Astrocyte (in vitro differentiated cells and primary cell): ENCODE data around the gene CRYBA4. TPM values are rescaled to one million over a fixed set of nuclear protein-coding genes. Genes with fewer than 3 reads are reported as not detected.

ENCODE experiments used
- DNase-seq: peaks from one replicate; pipeline ENCODE4 v3.0.0-alpha.2; 2010; ENCODE audit warnings: low read depth
- FAIRE-seq: peaks from 2 replicates; lab custom pipeline; 2011; peaks lifted over from hg19 to GRCh38; lab: Jason Lieb, UNC
- H2AFZ ChIP-seq: 2 replicates; pipeline ENCODE4 v1.6.0; 2012; ENCODE audit warnings: low read depth, low read length, inconsistent platforms
- H3K27ac ChIP-seq: 2 replicates; pipeline ENCODE4 v1.5.1; 2011; ENCODE audit warnings: low read depth, low read length, inconsistent platforms
- H3K27me3 ChIP-seq: 2 replicates; pipeline ENCODE4 v1.6.0; 2011; ENCODE audit warnings: low read length, inconsistent platforms; ENCODE audit not compliant: insufficient read depth
- H3K36me3 ChIP-seq: 2 replicates; pipeline ENCODE4 v1.5.1; 2011; ENCODE audit warnings: low read length, inconsistent platforms; ENCODE audit not compliant: insufficient read depth
- H3K4me1 ChIP-seq: 2 replicates; pipeline ENCODE4 v1.5.1; 2011; ENCODE audit warnings: low read length, inconsistent platforms; ENCODE audit not compliant: insufficient read depth
- H3K4me2 ChIP-seq: 2 replicates; pipeline ENCODE4 v1.6.0; 2012; ENCODE audit warnings: low read length, inconsistent platforms
- H3K4me3 ChIP-seq: 2 replicates; pipeline ENCODE4 v1.5.1; 2011; ENCODE audit warnings: low read depth, mild to moderate bottlenecking, low read length, inconsistent platforms; ENCODE audit not compliant: insufficient read depth
- H3K79me2 ChIP-seq: 2 replicates; pipeline ENCODE4 v1.6.0; 2012; ENCODE audit warnings: mild to moderate bottlenecking, low read length, inconsistent platforms; ENCODE audit not compliant: insufficient read depth
- H3K9ac ChIP-seq: 2 replicates; pipeline ENCODE4 v1.6.0; 2012; ENCODE audit warnings: mild to moderate bottlenecking, low read length, inconsistent platforms
- H3K9me3 ChIP-seq: 2 replicates; pipeline ENCODE4 v1.5.1; 2012; ENCODE audit warnings: low read depth, mild to moderate bottlenecking, low read length, inconsistent platforms; ENCODE audit not compliant: insufficient read depth
- H4K20me1 ChIP-seq: 2 replicates; pipeline ENCODE4 v1.6.0; 2012; ENCODE audit warnings: low read length, inconsistent platforms; ENCODE audit not compliant: insufficient read depth
- H3K27ac Mint-ChIP-seq: one replicate; pipeline ENCODE4 v1.8.0; 2021; ENCODE audit warnings: mild to moderate bottlenecking, mixed read lengths; ENCODE audit not compliant: unreplicated experiment
- H3K27me3 Mint-ChIP-seq: one replicate; pipeline ENCODE4 v1.8.0; 2021; ENCODE audit warnings: low read depth, mixed read lengths; ENCODE audit not compliant: unreplicated experiment
- H3K36me3 Mint-ChIP-seq: one replicate; pipeline ENCODE4 v1.8.0; 2021; ENCODE audit warnings: low read depth, mixed read lengths; ENCODE audit not compliant: unreplicated experiment
- H3K4me1 Mint-ChIP-seq: one replicate; pipeline ENCODE4 v1.8.0; 2021; ENCODE audit warnings: low read depth, mixed read lengths; ENCODE audit not compliant: unreplicated experiment
- H3K4me3 Mint-ChIP-seq: one replicate; pipeline ENCODE4 v1.8.0; 2021; ENCODE audit warnings: mild to moderate bottlenecking, moderate library complexity, mixed read lengths; ENCODE audit not compliant: unreplicated experiment
- H3K9me3 Mint-ChIP-seq: one replicate; pipeline ENCODE4 v1.8.0; 2021; ENCODE audit warnings: mild to moderate bottlenecking, mixed read lengths; ENCODE audit not compliant: unreplicated experiment
- CTCF ChIP-seq: IDR thresholded peaks from 2 replicates; pipeline ENCODE4 v1.5.1; 2011; ENCODE audit warnings: low read depth, mild to moderate bottlenecking, inconsistent platforms, low read length, moderate library complexity; ENCODE audit not compliant: insufficient read depth
- EZH2 ChIP-seq: IDR thresholded peaks from 2 replicates; pipeline ENCODE4 v1.6.1; 2012; ENCODE audit warnings: mild to moderate bottlenecking, low read length, inconsistent platforms; ENCODE audit not compliant: insufficient read depth
- total RNA-seq: library from RNA; stranded (reverse); gene quantifications from 2 replicates; pipeline ENCODE4 v1.2.1, GENCODE V29; 2021

CRYBA4 gene
- total RNA-seq, 1 donor from 2014 or later, result 1.1 TPM

- H3K36me3 Mint-ChIP-seq, result peaks cover 4% of the 10 kb centered on the region
- H3K4me1 Mint-ChIP-seq, result peaks cover 14% of the 10 kb centered on the region
- H2AFZ ChIP-seq, result no peak overlapping the region
- no peak overlapping the region for H3K27ac ChIP-seq
- H3K9me3 Mint-ChIP-seq, result no peaks in the 10 kb centered on the region
- TF ChIP-seq EZH2 (no peak), CTCF (no peak)
- no peaks in the 10 kb centered on the region for H3K27me3 Mint-ChIP-seq
- H3K9ac ChIP-seq, result no peak overlapping the region
- H3K4me1 ChIP-seq, result peaks cover 11% of the 10 kb centered on the region
- H3K4me3 ChIP-seq, result no peak overlapping the region
- H4K20me1 ChIP-seq, result no peaks in the 10 kb centered on the region
- H3K36me3 ChIP-seq, result no peaks in the 10 kb centered on the region
- no peaks in the 10 kb centered on the region for H3K79me2 ChIP-seq
- H3K4me2 ChIP-seq, result no peak overlapping the region
- no peaks in the 10 kb centered on the region for H3K9me3 ChIP-seq
- H3K4me3 Mint-ChIP-seq, result no peak overlapping the region
- no peak for FAIRE-seq
- DNase-seq, result no peak
- no peak overlapping the region for H3K27ac Mint-ChIP-seq
- no peaks in the 10 kb centered on the region for H3K27me3 ChIP-seq
Observed at GRCh38 chr22:26667140-26667539, 45.4 kb downstream of the CRYBA4 start.

DNA sequence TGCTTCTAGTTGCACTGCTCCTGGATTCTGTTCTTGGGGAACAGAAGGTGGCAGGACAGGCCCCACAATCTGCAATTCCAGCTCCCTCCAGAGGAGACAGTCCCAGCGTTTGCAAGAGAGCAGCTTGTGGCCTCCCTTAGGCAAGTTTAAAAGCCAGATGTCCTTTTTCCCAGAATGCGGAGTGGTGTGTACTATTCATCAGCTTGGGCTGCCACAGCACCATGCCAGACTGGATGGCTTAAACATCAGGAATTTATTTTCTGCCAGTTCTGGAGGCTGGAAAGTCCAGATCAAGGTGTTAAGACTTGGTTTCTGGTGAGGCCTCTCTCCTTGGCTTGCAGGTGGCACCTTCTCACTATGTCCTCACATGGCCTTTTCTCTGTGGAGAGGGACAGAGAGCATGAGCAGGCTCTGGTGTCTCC is 47.3 kb downstream of the CRYBA4 start:
- Histone ChIP-seq H3K36me3 (no peaks in the 10 kb centered on the region), H3K79me2 (peaks cover 9% of the 10 kb centered on the region), H3K4me1 (peaks cover 23% of the 10 kb centered on the region), H2AFZ (no peak overlapping the region), H4K20me1 (no peaks in the 10 kb centered on the region), H3K27ac (no peak overlapping the region), H3K4me3 (no peak overlapping the region), H3K27me3 (no peaks in the 10 kb centered on the region), H3K4me2 (no peak overlapping the region), H3K9ac (no peak overlapping the region), H3K9me3 (no peaks in the 10 kb centered on the region)
- FAIRE-seq, result peak; percentile 23
- TF ChIP-seq EZH2, result no peak
- TF ChIP-seq CTCF, result peak; percentile 50
- Mint-ChIP-seq H3K9me3 (no peaks in the 10 kb centered on the region), H3K27ac (no peak overlapping the region), H3K27me3 (no peaks in the 10 kb centered on the region), H3K4me1 (peaks cover 29% of the 10 kb centered on the region), H3K4me3 (no peak overlapping the region), H3K36me3 (peaks cover 4% of the 10 kb centered on the region)
- DNase-seq, result no peak

- H3K4me3 ChIP-seq, result no peak overlapping the region
- DNase-seq, result no peak
- H3K4me1 Mint-ChIP-seq, result peaks cover 35% of the 10 kb centered on the region
- H3K4me2 ChIP-seq, result no peak overlapping the region
- no peak overlapping the region for H2AFZ ChIP-seq
- TF ChIP-seq EZH2 (no peak), CTCF (no peak)
- H3K9me3 ChIP-seq, result no peaks in the 10 kb centered on the region
- no peaks in the 10 kb centered on the region for H3K27me3 ChIP-seq
- H3K4me1 ChIP-seq, result peaks cover 23% of the 10 kb centered on the region
- no peaks in the 10 kb centered on the region for H3K9me3 Mint-ChIP-seq
- no peak overlapping the region for H3K4me3 Mint-ChIP-seq
- peak overlapping the region; percentile 56 for H3K27ac Mint-ChIP-seq
- no peak overlapping the region for H3K9ac ChIP-seq
- H3K36me3 Mint-ChIP-seq, result peaks cover 4% of the 10 kb centered on the region
- peaks cover 23% of the 10 kb centered on the region for H3K79me2 ChIP-seq
- no peak for FAIRE-seq
- no peak overlapping the region for H3K27ac ChIP-seq
- no peaks in the 10 kb centered on the region for H3K27me3 Mint-ChIP-seq
- no peaks in the 10 kb centered on the region for H3K36me3 ChIP-seq
- no peaks in the 10 kb centered on the region for H4K20me1 ChIP-seq
Observed at GRCh38 chr22:26670459-26670858, 48.7 kb downstream of the CRYBA4 start.
